SH-SY5Y (cell line): ENCODE data around the gene KLHL9.

Experiments
- GATA2 ChIP-seq: IDR thresholded peaks from 2 replicates; pipeline ENCODE4 v1.6.1; 2011; ENCODE audit warnings: mild to moderate bottlenecking, low read depth, low read length
- GATA3 ChIP-seq: IDR thresholded peaks from 2 replicates; pipeline ENCODE4 v1.6.1; 2011; ENCODE audit warnings: low read depth, mild to moderate bottlenecking, low read length, moderate library complexity

DNA sequence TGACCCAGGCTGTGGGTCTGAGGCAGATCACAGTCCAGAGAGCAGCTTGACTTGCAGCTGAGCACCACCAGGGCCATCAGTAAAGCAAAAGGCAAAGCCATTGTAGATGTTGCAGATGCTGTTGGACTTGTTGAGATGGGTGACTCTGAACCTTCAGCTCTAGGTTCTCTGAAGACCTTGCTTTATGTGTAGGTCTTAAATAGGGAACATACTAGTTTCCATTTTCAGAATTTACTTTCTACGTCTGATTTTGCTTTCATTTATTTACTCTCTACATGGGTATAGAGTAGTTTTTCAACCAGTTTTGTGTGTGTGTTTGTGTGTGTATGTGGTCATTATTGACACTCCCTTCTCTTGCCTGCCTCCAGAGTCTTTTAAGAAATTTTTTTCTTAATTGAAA is 15.6 kb upstream of the KLHL9 start, which contains the start of gene IFNA6:
- TF ChIP-seq GATA3 (no peak), GATA2 (no peak)
